SJSA1 (cell line): ENCODE results near the gene RNF113B. TPM values are rescaled to one million over a fixed set of nuclear protein-coding genes. Genes with fewer than 3 reads are reported as not detected.

Source experiments
- DNase-seq, 2 experiments: peaks; one replicate each; pipeline ENCODE4 v3.0.0-alpha.2; 2015 to 2020; ENCODE audit warnings: low spot score in 2 of 2, low read depth in 1 of 2
- H3K27ac ChIP-seq: fragments of 250-450 bp; sonication (Bioruptor Pico); 2 replicates; pipeline ENCODE4 v1.5.1; 2020; ENCODE audit warnings: mild to moderate bottlenecking, moderate library complexity
- H3K27me3 ChIP-seq: fragments of 250-450 bp; sonication (Bioruptor Pico); replicated peaks from 2 replicates; pipeline ENCODE4 v1.5.1; 2020; ENCODE audit warnings: mild to moderate bottlenecking, moderate library complexity
- H3K36me3 ChIP-seq: fragments of 250-450 bp; sonication (Bioruptor Pico); 2 replicates; pipeline ENCODE4 v1.5.1; 2020; ENCODE audit warnings: mild to moderate bottlenecking
- H3K4me1 ChIP-seq: fragments of 250-450 bp; sonication (Bioruptor Pico); replicated peaks from 2 replicates; pipeline ENCODE4 v1.6.1; 2021; ENCODE audit warnings: mild to moderate bottlenecking
- H3K4me3 ChIP-seq: fragments of 250-450 bp; sonication (Bioruptor Pico); 2 replicates; pipeline ENCODE4 v1.5.1; 2020; ENCODE audit warnings: mild to moderate bottlenecking
- H3K9me3 ChIP-seq: fragments of 250-450 bp; sonication (Bioruptor Pico); replicated peaks from 2 replicates; pipeline ENCODE4 v1.5.1; 2020; ENCODE audit warnings: mild to moderate bottlenecking
- total RNA-seq: library from RNA; depleted of rRNA; stranded (reverse); fragments of >200 nt; shearing (Covaris generic); gene quantifications from 2 replicates; pipeline ENCODE4 v1.2.3, GENCODE V29; 2014; rRNA removed

RNF113B gene
- total RNA-seq, 1 experiment from 2014 or later = not detected

- H3K27me3 ChIP-seq = no peaks in the 10 kb centered on the region
- H3K27ac ChIP-seq = no peak overlapping the region
- no peaks in the 10 kb centered on the region for H3K4me1 ChIP-seq
- DNase-seq = no peak
- H3K36me3 ChIP-seq = no peaks in the 10 kb centered on the region
- no peak overlapping the region for H3K4me3 ChIP-seq
- no peaks in the 10 kb centered on the region for H3K9me3 ChIP-seq
These were observed 42.2 kb downstream of the RNF113B start for GRCh38 chr13:98134901-98135300.

GRCh38 chr13:98133946-98134345 is 43.1 kb downstream of the RNF113B start:
- DNase-seq = no peak
- H3K27ac ChIP-seq = no peak overlapping the region
- no peaks in the 10 kb centered on the region for H3K36me3 ChIP-seq
- no peak overlapping the region for H3K4me3 ChIP-seq
- no peaks in the 10 kb centered on the region for H3K27me3 ChIP-seq
- no peaks in the 10 kb centered on the region for H3K4me1 ChIP-seq
- no peaks in the 10 kb centered on the region for H3K9me3 ChIP-seq

GRCh38 chr13:98129059-98129746 is 47.9 kb downstream of the RNF113B start:
- Histone ChIP-seq H3K4me1 (no peaks in the 10 kb centered on the region), H3K27ac (no peak overlapping the region), H3K4me3 (no peak overlapping the region), H3K9me3 (no peaks in the 10 kb centered on the region), H3K36me3 (no peaks in the 10 kb centered on the region), H3K27me3 (no peaks in the 10 kb centered on the region)
- no peak for DNase-seq

Other genes starting within 250 kb of the RNF113B start
- 111 and 146 TPM in 2 replicates for gene IPO5, start 223.6 kb downstream of the RNF113B start, total RNA-seq
- 25.6 and 31.3 TPM in 2 replicates for gene FARP1, start 34.2 kb downstream of the RNF113B start, total RNA-seq